NCI-H2029 treated with DMSO at 0.1 percent for 48 hours (cell line): ENCODE results near the gene ARHGEF10L.

Experiments
- DNase-seq: peaks from one replicate; lab custom pipeline; 2025; lab: John Stamatoyannopoulos, UW

ARHGEF10L gene

DNA sequence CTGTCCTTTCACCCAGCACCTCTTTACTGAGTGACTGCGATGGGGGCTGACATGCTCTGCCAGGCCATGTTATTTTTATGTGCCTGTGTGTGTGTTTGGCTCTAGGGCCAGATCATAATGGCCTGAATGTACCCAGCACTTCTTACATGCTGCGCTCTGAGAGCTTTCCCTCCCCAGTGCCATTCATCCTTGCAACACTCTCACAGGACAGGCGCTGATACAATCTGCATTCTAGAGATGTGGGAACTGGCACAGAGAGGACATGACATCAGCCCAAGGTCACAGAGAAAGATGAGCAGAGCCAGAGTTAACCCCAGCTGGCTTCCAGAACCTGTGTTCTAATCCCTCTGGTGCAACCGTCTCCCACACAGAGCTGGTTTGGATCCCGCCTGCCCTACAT, 54.5 kb downstream of the ARHGEF10L start:
- DNase-seq, result no peak

DNA sequence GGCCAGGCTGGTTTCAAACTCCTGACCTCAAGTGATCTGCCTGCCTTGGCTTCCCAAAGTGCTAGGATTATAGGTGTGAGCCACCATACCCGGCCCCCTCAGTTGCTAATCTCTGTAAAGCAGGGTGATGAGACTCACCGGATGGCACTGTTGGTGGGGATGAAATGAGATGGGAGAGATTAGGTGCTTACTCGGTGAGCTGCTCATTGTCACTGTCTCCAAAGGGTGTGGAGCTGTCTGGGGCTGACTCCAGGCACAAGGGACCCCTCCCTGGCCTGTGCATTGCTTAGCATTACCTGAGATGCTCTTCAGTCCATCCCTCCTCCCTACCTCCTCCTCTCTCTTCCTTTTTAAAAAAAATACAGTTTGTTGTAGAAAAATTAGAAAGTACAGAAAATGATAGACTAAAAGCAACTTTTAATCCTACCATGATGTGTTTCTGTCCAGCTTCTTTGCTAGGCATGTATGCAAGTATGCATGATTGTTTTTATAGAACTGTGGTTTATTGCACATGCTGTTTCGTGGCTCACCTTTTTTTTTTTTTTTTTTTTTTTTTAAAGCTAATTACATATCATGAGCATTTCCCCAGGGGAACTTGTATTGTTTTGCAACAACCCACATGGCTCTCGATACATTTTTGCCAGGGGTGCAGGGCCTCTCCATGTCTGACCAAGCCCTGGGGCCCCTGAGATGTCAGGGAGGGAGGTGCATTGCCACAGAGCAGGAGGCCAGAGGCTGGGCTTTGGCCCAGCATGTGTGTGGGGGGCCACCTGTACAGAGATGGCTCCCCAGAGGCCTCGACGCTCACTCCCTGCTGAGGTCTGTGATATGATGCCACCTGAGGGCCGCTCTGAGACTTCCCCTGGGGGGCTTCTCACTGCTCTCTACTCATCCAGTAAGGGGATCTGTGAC, 55.4 kb downstream of the ARHGEF10L start:
- no peak for DNase-seq

DNA sequence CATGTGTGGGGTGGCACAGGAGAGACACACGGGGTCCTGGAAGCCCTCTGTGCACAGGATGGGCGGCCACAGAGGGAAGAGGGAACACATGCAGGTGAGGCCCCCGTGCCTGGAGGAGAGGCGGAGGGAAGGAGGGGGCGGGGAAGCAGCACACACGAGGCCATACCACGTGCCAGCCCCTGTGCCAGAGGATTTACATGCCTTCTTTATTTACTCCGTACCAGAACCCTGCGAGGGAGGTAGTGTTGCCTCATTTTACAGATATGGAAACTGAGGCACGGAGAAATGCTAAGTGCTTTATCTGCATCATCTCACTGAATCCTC, 56.1 kb downstream of the ARHGEF10L start:
- DNase-seq, result no peak

- no peak for DNase-seq
These were observed 56.7 kb downstream of the ARHGEF10L start for GRCh38 chr1:17596186-17596585.

- peak; percentile 77 for DNase-seq
These were observed 57.4 kb downstream of the ARHGEF10L start for GRCh38 chr1:17596651-17597509.

- no peak for DNase-seq
These were observed 58.2 kb downstream of the ARHGEF10L start for GRCh38 chr1:17597651-17598050.

GRCh38 chr1:17598251-17598650, 58.8 kb downstream of the ARHGEF10L start:
- DNase-seq, result no peak

- no peak for DNase-seq
These were observed 59.9 kb downstream of the ARHGEF10L start for GRCh38 chr1:17599291-17599953.

DNA sequence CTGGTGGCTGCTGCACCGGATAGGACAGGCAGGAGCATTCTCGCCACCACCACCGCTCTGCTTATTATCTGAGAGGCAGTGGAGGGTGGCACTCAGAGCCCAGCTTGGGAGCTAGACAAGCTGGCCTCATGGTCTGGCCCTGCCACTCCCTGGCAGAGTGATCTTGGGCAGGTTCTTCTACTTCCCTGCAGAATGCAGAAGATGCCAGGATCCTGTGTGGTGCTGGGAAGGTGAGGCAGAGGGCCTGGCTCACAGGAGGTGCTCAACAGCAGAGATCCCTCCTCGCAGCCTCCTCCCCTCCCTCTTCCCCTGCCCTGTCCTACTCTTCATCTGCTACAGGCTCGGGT, 60.4 kb downstream of the ARHGEF10L start:
- DNase-seq, result no peak

GRCh38 chr1:17600321-17600720, 60.8 kb downstream of the ARHGEF10L start:
- DNase-seq, result no peak

GRCh38 chr1:17601643-17602382, 62.3 kb downstream of the ARHGEF10L start:
- no peak for DNase-seq

DNA sequence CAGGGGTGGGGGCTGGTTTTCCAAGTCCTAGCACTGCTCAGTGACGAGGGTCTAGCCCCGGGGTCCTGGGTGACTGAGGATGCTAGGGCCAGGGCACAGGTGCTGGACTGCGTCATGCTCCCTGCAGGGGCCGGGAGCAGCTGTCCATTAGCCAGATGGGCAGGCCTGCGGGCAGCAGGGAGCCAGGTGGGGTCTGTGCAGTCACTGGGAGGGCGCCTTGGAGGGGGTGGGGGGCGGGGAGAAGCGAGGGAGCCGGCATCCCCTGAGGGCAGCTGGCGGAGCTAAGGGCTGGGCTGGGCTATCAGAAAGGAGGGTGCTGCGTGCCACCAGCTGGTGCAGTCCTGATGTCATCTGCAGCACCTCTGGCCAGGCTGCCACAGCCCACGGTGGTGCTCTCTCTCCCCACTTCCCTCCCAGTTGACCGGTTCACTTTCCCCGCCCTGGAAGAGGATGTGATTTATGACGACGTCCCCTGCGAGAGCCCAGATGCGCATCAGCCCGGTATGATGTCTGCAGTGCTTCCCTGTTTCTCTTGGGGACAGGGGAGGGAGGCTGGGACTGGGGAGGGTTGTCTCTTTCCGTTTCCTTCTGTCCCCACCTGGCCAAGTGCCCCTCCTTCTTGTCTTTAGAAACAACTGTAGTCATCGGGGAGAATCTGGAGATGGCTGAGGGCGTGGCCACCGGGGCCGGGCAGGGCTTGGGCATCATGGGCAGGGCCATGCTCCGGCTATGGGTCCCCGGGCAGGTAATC, 63.8 kb downstream of the ARHGEF10L start:
- DNase-seq, result no peak

DNA sequence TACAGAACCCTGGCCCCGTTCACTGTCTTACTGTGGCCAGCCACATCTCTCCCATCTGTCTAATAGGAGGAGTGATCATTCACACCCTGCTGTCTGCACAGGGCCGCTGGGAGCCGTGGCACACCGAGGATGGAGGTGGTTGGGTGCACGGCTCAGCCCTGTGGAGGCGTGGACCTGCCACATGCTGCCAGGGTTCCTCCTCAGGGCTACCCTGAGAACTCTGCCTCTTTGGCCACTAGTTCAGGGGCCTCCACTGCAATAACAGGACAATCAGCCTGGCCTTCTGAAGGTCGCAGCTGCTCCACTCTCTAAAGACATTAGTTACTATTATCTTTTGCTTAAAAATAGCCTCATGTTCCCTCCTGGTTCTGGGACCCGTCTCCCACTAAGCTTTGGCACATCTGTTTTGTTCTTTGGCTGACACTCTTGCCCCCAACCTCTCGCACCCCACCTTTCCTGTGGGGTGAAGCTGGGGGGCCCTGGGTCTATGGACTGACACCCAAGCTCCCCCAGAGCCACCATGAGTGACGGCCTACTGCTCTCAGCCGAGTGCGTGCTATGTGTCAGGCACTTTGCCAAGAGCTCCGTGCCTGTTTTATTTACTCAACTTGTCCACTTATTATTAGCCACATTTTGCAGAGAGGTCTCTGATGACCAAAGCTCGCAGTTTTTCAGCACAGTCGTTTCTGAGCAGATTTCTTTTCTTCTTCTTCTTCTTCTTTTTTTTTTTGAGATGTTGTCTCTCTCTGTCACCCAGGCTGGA, 66.3 kb downstream of the ARHGEF10L start:
- peak; percentile 19 for DNase-seq

DNA sequence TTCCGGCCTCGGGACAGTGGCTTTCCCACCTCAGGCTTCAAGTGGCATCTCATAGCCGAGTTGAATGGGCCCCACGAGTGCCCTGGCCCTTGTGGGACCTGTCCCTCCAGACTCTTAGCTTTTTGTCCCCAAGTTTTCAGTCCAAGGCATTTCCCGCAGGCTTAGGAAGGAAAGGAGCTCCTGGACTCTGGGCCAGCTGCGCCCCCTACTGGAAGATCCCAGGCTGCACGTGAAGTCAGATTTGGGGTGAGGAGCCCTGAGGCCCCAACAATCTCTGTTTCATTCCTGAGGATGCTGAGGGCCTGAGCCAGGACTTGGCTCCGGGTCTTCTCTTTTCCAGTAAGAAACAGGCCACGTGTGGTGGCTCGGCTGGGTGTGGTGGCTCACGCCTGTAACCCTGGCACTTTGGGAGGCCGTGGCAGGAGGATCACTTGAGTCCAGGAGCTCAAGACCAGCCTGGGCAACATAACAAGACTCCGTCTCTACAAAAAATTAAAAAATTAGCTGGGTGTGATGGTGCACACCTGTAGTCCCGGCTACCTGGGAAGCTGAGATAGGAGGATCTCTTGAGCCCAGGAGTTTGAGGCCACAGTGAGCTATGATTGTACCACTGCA, 67.4 kb downstream of the ARHGEF10L start:
- no peak for DNase-seq

DNA sequence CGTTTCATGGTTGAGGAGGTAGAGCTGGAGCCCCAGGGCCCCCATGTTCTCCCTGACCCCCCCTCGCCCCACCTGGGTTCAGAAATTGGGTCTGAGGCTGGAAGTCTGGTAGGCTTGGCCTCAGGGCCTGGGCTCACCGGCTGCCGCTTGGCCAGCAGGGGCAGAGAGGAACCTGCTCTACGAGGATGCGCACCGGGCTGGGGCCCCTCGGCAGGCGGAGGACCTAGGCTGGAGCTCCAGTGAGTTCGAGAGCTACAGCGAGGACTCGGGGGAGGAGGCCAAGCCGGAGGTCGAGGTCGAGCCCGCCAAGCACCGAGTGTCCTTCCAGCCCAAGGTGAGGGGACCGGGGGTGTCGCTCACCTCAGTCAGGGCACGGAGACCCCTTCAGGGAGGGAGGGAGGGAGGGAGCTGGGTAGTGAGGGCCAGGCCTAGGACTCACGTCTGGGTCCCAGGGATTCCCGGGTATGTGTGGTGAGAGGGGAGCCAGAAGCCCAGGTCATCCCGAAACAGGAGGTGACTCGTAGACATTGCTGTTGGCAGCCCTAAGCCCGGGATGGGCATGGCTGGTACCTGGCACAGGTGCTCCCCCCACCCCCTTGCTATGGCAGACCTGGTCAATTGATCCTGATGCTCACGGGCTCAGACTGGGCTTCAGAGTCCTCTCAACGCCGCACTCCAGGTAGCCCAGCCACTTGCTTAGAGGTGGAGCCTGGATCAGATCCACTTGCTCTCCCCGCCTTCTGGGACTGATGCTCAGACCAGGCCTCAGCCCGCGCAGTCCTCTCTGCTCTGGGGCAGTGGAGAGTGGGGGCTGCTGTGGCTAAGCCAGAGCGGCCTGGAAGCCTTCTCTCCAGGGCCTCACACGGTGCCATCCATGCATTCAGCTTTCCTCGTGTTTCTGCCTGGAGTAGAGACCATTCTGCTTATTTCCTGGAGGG, 68.4 kb downstream of the ARHGEF10L start:
- no peak for DNase-seq

DNA sequence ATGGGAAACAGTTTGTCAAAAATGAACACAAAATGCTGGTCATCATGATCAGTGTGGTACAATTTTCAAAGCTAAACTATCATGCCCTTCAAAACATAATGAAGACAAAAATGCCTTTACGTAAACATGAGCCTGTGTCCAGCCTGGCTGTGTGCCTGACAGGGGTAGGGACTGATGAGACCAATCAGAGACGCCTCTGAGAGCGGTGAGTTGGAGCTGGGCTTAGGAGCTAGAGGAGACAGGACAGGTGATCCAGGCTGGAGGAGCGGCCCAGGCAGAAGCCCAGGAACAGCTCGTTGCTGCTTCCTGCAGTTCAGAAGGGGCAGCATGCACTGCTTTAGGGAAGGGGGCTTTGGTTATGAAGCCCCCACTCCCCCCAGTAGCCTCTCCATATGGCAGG, 70.0 kb downstream of the ARHGEF10L start:
- no peak for DNase-seq

DNA sequence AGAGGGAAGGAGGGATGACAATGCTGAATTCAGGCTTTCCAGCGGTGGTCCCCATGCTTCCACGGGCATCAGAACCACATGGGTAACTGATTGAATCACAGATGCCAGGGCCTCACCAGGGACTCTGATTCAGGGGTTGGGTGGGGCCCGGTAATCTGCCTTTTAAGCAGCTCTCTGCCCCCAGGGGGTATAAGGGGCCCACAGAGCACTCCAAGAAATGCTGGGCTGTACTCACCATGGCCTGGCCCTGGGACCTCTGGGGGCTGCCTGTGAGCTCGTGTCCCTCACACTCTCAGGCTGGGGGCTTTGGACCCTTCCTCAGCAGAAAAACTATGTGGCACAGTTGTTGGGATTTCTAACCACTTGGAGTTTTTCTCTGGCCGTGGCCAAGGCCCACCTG, 70.6 kb downstream of the ARHGEF10L start:
- DNase-seq, result no peak

DNA sequence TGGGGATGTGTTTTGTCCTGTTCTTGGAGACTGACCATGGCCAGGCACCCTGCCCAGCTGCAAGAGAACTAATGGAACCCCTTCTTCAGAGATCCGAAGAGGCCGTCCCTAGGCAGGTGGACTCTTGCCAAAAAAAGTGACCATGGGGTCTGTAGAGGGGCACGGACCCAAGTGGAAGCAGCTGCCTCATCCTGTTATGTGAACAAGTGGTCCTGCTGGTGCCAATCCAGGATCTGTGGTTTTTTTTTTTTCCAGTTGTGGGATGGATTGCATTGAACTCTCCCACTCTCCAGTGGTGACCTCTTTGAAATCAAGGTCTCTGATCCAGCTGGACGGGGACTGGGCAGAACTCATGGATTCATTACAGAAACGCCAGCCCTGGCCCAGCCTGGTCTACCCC, 71.2 kb downstream of the ARHGEF10L start:
- DNase-seq, result no peak

GRCh38 chr1:17611991-17612390, 72.5 kb downstream of the ARHGEF10L start:
- DNase-seq, result no peak
